GM19455 (cell line): Measurements from ENCODE around the gene MMRN1.

Experiments
- ATAC-seq: cut with Tn5 transposase; IDR thresholded peaks from one replicate; pipeline ENCODE4 v1.9.1; 2021; ENCODE audit not compliant: unreplicated experiment

MMRN1 gene

DNA sequence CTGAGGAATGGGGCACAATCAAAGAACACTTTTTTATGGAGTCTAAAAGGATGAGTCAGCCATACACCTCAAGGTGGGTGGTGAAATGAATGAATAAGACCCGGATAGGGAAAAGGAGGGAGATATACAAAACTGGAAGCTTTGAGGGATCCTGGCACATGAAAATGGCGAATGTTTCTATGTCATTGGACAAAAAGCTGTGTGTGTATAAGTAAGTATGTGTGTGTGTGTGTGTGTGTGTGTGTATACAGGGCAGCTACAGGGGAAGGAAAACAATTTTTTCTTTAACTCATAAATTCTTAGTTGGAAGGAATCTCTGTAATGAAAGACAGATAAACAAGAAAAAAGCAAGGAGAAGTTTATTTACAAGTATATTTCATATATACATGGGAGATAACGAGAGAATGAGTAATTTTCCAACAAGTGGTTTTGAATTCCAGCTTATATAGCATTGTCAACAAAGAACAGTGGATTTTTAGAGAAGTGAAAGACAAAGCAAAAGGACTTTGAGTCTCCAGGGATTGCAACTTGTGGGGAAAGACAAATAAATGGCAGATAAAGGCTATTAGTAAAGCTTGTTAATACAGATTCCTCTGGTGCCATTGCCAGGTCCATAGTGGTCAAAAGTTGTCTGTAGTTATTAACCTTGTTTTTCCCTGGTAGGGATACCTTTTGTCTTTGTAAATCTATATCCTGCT is 99.7 kb downstream of the MMRN1 start:
- ATAC-seq, result no peak

DNA sequence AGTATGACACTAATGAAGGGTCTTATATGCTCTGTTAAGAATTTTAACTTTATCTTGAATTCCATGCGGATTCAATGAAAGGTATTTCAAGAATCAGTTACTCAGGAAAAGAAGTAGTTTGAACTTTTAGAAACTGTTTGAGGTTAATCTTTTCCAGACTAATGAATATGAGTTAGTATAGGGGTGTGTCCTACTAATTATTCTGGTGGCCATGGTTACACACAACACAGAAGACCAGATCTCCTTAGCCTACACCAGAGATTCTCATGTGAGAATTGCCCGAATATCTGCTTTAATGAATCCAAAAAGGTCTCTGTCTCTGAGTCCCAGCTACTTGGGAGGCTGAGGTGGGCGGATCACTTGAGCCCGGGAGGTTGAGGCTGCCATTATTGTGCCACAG is 100.4 kb downstream of the MMRN1 start:
- ATAC-seq, result no peak

DNA sequence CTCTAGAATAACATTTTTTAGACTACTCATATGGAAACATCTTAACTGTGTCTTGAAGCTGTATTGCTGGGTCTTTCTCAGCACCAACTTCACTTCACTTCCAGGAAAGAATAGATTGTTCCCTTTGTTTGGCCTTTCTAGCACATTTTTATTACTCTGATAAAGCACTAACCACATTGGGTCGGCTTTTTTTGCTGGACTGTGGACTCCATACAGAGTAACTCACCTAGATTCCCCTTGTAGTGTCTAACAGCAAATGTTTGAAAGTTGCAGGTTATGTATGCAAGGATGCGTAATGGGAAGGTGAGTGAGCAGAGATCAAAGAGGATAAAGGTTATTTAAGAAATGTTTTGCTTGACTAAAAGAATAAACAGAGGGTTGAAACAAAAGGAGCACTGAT is 101.2 kb downstream of the MMRN1 start:
- no peak for ATAC-seq

DNA sequence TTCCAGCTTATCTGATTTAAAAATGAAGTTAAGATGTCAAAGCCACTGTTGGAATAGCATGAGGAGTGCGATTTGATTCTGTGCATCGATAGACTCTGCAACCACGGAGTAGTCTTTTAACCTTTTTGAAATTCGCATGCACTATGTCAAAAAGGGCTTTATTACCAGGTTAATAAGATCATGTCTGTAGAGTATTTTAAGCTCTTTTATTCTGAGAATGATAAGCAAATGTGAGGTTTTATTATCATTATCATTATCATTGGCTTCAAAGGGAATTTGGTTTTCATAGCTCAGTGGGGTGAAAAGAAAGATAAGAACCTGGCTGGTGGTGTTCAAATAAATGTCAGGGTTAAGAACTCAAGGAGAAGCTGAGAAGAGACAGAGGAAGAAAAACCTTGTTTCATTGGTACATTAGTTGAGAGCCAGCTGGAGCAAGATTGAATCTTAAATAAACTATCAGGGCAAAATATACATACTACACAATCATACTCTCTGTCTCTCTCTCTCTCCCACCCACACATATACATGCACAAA is 102.6 kb downstream of the MMRN1 start:
- no peak for ATAC-seq

DNA sequence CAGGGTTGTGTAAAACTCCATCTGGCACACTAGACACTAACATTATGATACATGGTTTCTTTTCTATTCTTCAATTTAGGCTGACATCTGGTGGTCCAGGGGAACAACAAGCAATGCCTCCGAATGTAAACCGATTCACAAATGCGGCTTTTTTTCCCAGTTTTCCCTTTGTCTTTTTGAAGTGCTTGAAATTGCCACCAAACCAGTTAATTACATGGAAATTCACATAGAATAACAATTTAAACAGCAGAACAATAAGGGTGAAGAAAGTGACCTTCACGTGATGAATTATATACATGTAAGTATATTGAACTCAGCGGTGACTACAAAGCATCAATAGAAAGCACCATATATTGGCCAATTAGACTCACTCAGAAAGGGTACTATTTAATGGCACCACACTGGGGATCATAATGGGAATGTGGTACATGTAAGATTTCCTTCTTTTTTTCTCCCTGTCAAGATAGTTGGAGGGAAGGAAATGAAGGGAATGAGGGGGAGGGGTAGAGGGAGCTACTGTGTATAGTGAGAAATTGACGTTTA is 103.9 kb downstream of the MMRN1 start:
- ATAC-seq, result no peak

DNA sequence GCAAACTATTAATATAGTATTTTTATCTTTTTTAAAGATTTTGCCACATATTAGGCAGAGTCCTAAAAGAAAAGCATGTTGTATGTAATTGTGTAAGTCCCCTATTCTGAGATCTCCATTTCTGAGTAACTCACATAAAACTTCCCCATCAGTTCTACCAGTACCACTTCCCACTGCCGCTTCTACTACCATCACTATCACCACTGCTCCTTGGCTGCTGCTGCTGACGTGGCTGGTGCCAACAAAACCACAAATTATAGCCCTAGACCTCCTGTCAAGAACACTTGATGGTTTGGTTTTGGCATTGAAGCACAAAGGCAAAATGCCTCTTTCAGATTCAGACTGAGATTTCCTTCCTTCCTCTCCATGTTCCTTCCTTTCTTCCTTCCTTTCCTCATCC is 106.4 kb downstream of the MMRN1 start:
- ATAC-seq, result no peak

DNA sequence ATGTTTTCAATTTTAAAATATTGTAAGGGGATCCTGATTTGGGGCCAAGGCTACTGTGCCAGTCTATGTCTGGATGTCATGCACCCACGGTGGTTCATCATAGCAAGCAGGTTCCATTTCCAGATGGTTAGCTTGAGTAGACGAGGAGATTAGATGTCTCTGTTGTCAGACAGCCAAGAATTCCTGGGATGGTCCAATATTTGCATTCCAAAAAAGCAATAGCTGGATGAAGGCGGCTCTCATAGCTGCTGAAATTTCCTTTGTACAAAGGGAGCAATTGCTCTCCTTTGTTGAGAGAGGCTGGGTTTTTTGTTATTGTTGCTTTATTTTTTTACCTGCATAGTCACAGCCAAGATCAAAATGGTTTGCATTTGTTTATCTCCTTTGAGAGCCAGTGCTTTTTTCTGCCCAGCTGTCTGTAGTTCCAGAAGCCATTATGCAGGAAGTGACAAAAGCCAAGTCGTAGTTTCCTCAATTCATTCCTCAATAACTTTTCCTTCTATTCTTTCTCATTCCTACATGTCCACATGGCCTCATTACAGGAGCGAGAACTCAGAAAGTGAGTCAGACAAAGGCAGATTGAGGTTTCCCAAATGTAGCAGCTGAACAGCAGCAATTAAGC is 107.9 kb downstream of the MMRN1 start:
- no peak for ATAC-seq
